Uterus (tissue), 2 donors: ENCODE results near the gene RELT.

Experiments
- POLR2A ChIP-seq, 2 donors: fragments of 450-650 bp; IDR thresholded peaks; one replicate each; pipeline ENCODE4 v1.6.1; 2016; ENCODE audit warnings: antibody characterized with exemption in 2 of 2, mild to moderate bottlenecking in 1 of 2, moderate library complexity in 1 of 2
- TF ChIP-seq, protein P1 (sequence below), 4 experiments: fragments of 200-600 bp in 2 of 4; fragments of 450-650 bp in 2 of 4; sonication (generic) in 2 of 4; IDR thresholded peaks; one replicate each; pipeline ENCODE4 v1.5.1; 2016 to 2019; ENCODE audit warnings: antibody characterized with exemption in 4 of 4, mild to moderate bottlenecking in 2 of 4, moderate library complexity in 1 of 4

DNA sequence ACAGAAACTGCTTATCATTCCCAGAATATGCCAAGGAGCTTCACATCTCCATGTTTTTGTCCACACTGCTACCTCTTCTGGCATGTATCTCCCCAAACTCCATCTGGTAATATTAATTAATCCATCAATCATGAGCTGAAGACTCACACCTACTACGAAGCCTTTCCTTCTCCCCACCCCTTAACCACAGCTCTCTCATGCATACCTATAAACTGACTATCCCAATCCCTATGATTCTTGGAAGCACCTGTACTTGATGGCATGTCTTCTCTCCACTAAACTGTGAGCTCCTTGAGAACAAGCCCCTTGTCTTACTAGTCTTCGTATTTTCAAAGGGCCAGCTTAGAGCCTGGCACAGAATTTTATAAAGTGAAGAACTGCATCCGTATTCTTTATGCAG is 47.3 kb downstream of the RELT start:
- TF ChIP-seq POLR2A (IDR thresholded peaks at IDR 0.05) = no peak
- TF ChIP-seq, protein P1, sequence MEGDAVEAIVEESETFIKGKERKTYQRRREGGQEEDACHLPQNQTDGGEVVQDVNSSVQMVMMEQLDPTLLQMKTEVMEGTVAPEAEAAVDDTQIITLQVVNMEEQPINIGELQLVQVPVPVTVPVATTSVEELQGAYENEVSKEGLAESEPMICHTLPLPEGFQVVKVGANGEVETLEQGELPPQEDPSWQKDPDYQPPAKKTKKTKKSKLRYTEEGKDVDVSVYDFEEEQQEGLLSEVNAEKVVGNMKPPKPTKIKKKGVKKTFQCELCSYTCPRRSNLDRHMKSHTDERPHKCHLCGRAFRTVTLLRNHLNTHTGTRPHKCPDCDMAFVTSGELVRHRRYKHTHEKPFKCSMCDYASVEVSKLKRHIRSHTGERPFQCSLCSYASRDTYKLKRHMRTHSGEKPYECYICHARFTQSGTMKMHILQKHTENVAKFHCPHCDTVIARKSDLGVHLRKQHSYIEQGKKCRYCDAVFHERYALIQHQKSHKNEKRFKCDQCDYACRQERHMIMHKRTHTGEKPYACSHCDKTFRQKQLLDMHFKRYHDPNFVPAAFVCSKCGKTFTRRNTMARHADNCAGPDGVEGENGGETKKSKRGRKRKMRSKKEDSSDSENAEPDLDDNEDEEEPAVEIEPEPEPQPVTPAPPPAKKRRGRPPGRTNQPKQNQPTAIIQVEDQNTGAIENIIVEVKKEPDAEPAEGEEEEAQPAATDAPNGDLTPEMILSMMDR (IDR thresholded peaks at IDR 0.05) = no peak
